BLaER1 treated with 17β-estradiol and CSF1 and Interleukin-3, amounts not matched to agents 10 nM and 100 nM (cell line): ENCODE measurements around the gene FZD10.

ENCODE experiments used
- H3K27ac ChIP-seq, 11 experiments: shearing (Covaris generic); formaldehyde crosslinking; 2 replicates each; pipeline ENCODE4 v1.8.1; 2022
- H3K27me3 ChIP-seq, 11 experiments: shearing (Covaris generic); formaldehyde crosslinking; 2 replicates each; pipeline ENCODE4 v1.8.1; 2022
- H3K36me3 ChIP-seq, 11 experiments: shearing (Covaris generic); formaldehyde crosslinking; 2 replicates each; pipeline ENCODE4 v1.8.1; 2022
- H3K4me1 ChIP-seq, 10 experiments: shearing (Covaris generic); formaldehyde crosslinking; 2 replicates each; pipeline ENCODE4 v1.8.1; 2022
- H3K4me2 ChIP-seq, 11 experiments: shearing (Covaris generic); formaldehyde crosslinking; 2 replicates each; pipeline ENCODE4 v1.8.1; 2022
- H3K4me3 ChIP-seq, 10 experiments: shearing (Covaris generic); formaldehyde crosslinking; 2 replicates each; pipeline ENCODE4 v1.8.1; 2022
- H3K9ac ChIP-seq, 11 experiments: shearing (Covaris generic); formaldehyde crosslinking; 2 replicates each; pipeline ENCODE4 v1.8.1; 2022
- H3K9me3 ChIP-seq, 11 experiments: shearing (Covaris generic); formaldehyde crosslinking; replicated peaks in 1 of 11; 2 replicates each; pipeline ENCODE4 v1.8.1; 2022
- H4K20me1 ChIP-seq, 11 experiments: shearing (Covaris generic); formaldehyde crosslinking; 2 replicates each; pipeline ENCODE4 v1.8.1; 2022
- Cebpa-rat ChIP-seq, 11 experiments: shearing (Covaris generic); IDR thresholded peaks; 2 replicates each; pipeline ENCODE4 v1.8.1; 2022

FZD10 gene

DNA sequence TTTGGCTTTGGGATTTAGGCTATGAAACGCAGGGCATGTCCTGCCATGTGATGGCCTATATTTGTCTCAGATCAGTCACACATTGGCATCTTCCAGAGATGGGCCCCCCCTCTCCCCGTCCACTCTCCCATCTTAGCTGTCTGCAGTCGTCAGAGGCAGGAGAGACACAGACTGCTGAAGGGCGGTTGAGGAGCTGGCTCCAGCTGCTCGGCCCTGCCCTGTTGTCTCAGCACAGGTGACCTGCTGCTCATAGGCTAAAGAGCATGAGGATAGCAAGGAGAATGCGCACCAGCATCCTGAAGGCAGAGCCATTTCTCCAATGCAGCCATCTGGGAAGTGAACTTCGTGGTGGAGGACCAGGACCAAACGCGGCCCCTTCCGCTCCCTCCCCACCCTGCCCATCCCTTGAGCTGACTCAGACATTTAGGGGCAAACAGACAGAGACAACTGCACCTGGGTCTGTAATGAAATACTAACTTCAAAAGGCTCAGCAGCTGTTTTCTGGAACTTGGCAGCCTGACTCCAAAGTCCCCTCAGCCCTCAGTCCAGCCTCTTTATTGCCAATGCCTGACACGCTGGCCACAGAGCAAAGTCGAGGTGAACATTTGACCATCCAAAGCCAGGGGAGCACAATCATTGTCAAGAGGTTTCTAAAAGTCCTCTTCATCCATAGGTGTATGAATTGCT lies 22.3 kb downstream of the FZD10 start:
- H3K27me3 ChIP-seq, result no peaks in the 10 kb centered on the region
- no peaks in the 10 kb centered on the region for H3K36me3 ChIP-seq
- H4K20me1 ChIP-seq, result no peaks in the 10 kb centered on the region
- H3K4me1 ChIP-seq, result peaks cover 0 to 7% (median 5%) of the 10 kb centered on the region in 10 experiments; a peak in 8 of 20 replicates
- no peak overlapping the region for H3K27ac ChIP-seq
- no peak overlapping the region for H3K9ac ChIP-seq
- no peak overlapping the region for H3K4me3 ChIP-seq
- no peak overlapping the region for H3K4me2 ChIP-seq
- TF ChIP-seq Cebpa-rat (IDR thresholded peaks at IDR 0.05), result no peak
- H3K9me3 ChIP-seq, result peaks cover 13 to 22% (median 17%) of the 10 kb centered on the region in 11 experiments; a peak in 18 of 22 replicates

DNA sequence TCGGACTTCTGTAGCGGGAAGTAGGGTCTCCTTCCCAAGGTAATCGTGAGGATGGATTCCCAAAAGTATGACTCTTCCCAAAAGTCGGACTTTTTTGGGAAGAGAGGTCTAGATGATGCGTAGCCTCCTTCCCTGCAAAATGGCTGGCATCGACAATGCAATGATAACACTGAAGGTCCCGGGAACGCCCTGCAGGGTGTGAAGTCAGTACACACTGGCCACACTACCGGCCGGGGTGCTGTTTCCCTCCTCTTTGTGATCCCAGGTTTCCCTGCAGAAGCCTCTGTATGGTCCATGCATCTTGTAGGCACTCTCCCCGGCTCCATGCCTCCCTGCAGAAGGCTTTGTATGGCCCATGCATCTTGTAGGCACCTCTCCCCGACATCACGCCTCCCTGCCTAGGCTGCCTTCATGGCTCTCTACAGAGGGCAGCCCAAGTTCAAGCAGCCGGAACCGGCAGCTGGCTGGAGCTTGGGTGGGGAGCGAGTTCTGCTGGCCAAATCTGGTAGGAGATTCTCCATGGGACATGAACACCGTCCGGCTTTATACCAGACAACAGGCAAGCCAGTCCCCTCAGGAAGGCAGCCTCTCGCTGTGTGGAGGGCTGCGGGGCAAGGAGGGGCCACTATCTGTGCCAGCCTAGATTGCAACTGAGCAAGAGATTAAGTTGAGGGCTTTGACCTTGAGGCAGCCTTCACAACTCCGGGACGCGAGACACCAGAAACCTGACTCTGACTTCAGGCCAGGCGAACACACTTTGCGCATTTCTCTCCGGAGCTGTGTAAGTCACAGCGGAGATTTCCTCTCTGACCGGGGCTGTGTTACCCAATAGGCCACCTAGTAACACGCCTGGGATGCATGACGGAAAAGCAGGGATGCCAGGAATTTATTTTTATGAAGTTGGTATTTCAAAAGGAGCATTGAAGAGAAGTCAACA lies 23.5 kb downstream of the FZD10 start:
- H3K4me1 ChIP-seq, result peaks cover 0 to 7% (median 5%) of the 10 kb centered on the region in 10 experiments; a peak in 8 of 20 replicates
- no peak overlapping the region for H3K27ac ChIP-seq
- no peak for TF ChIP-seq Cebpa-rat (IDR thresholded peaks at IDR 0.05)
- no peak overlapping the region for H3K9ac ChIP-seq
- H3K27me3 ChIP-seq, result no peaks in the 10 kb centered on the region
- H3K9me3 ChIP-seq, result peaks cover 13 to 22% (median 17%) of the 10 kb centered on the region in 11 experiments; a peak in 18 of 22 replicates
- H4K20me1 ChIP-seq, result no peaks in the 10 kb centered on the region
- H3K4me3 ChIP-seq, result no peak overlapping the region
- no peak overlapping the region for H3K4me2 ChIP-seq
- no peaks in the 10 kb centered on the region for H3K36me3 ChIP-seq

DNA sequence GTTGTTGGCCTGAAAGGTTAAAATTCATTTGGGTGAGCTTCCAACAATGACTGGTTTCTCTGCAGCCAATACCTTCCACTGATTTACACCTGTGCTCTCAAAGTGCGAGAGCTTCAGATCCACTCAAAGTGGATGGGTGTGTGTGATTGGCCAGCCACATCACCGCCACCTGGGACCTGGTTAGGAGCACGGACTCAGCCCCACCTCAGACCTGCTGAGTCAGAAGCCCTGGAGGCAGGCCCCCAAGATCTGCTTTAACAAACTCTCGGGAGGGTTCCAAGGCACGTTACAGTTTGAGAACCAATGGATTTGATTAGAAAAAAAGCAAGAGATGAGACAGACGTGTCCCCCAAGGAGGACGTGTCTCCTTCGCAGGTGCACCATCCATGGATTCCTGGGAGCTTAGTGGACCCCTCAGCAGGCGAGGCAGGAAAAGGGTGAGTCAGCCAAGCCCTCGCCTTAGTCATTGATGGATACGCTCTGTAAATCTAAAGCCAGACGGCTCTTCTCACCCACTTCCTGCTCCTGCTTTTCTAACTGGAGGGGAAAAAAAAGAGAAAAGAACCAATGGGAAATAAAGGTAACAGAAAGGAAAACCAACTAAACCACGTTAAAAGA lies 24.5 kb downstream of the FZD10 start:
- H3K27ac ChIP-seq, result no peak overlapping the region

DNA sequence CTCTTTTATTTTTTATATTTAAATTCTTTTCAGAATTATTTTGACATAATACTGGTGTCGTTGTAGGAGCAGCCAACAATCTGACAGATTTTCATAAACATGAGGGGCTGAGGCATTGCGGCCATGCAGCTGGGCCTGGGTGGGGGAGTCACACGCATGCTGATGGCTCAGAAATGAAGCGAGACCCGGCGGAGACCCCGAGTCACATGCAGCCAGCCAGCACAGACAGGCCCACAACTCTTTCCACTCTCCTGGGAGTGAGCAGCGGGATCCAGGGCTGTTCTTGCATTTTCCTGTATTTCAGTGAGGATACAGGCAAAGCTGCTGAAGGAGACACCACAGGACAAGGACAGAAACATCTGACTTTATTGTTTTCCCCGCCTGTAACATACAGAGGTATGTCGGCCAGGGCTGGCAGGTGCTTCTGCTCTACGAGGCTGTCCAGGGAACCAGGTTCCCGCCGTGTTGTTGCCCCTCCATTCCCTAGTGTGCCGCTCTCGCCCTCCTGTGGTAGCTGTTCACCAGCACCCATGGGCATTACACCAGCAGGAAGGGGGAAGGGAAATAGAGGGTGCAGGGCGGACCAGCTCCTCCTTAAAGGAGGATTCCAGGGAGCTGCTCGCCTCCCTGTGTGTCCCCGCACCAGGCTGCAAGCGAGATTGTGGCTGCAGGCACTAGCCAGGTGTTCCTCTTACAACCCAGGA lies 30.5 kb downstream of the FZD10 start:
- Histone ChIP-seq H3K4me1 (no peaks in the 10 kb centered on the region), H3K36me3 (no peaks in the 10 kb centered on the region), H3K9me3 (no peaks in the 10 kb centered on the region), H3K9ac (no peak overlapping the region), H3K27ac (no peak overlapping the region), H4K20me1 (no peaks in the 10 kb centered on the region), H3K4me2 (no peak overlapping the region), H3K27me3 (no peaks in the 10 kb centered on the region), H3K4me3 (no peak overlapping the region)
- no peak for TF ChIP-seq Cebpa-rat (IDR thresholded peaks at IDR 0.05)

More for the DNA sequence above, 24.5 kb downstream of the FZD10 start:
- peaks cover 0 to 7% (median 5%) of the 10 kb centered on the region in 10 experiments; a peak in 8 of 20 replicates for H3K4me1 ChIP-seq
- H3K4me3 ChIP-seq, result no peak overlapping the region
- peaks cover 8 to 14% (median 10%) of the 10 kb centered on the region in 11 experiments; a peak in 18 of 22 replicates for H3K9me3 ChIP-seq
- no peak overlapping the region for H3K9ac ChIP-seq
- no peaks in the 10 kb centered on the region for H4K20me1 ChIP-seq
- no peak for TF ChIP-seq Cebpa-rat (IDR thresholded peaks at IDR 0.05)
- peak overlapping the region in 7 of 11 experiments; percentile 2 to 40 (median 19); a peak in 6 of 22 replicates for H3K4me2 ChIP-seq
- no peaks in the 10 kb centered on the region for H3K27me3 ChIP-seq
- no peaks in the 10 kb centered on the region for H3K36me3 ChIP-seq

DNA sequence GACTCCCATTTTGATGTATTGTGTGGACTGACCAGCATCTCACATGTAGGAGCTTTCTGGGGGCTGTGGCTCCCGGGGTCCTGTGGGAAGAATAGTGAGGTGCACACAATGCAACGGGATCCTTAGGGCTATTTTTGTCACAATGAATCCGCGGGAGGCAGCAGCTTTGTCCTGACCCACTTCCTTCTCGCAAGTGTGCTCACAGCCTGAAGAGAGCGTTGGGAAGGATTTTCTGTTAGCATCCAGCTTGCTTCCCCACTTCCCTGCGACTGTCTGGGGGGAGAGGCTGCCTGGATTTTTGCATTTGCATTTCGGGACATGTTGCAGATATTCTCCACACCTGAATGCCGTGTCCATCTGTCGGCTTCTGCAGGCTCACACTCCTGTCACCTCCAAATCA lies 31.9 kb downstream of the FZD10 start:
- no peak for TF ChIP-seq Cebpa-rat (IDR thresholded peaks at IDR 0.05)
- Histone ChIP-seq H3K9ac (no peak overlapping the region), H3K36me3 (no peaks in the 10 kb centered on the region), H3K9me3 (no peaks in the 10 kb centered on the region), H3K4me2 (no peak overlapping the region), H4K20me1 (no peaks in the 10 kb centered on the region), H3K27me3 (no peaks in the 10 kb centered on the region), H3K4me1 (no peaks in the 10 kb centered on the region), H3K27ac (no peak overlapping the region), H3K4me3 (no peak overlapping the region)

DNA sequence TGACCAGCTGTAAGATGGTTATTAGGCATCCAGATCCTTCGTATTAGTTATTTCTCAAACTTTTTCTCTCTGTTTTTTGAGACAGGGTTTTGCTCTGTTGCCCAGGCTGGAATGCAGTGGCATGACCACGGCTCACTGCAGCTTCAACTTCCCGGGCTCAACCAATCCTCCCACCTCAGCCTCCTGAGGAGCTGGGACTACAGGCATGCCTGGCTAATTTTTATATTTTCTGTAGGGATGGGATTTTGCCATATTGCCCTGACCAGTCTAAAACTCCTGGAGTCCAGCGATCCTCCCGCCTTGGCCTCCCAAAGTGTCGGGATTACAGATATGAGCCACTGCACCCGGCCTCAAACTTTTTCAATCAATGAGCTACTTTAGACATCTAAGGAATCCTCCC lies 33.1 kb downstream of the FZD10 start:
- no peak overlapping the region for H3K4me3 ChIP-seq
- no peaks in the 10 kb centered on the region for H3K27me3 ChIP-seq
- no peak overlapping the region for H3K27ac ChIP-seq
- H3K4me1 ChIP-seq, result no peaks in the 10 kb centered on the region
- no peak for TF ChIP-seq Cebpa-rat (IDR thresholded peaks at IDR 0.05)
- no peaks in the 10 kb centered on the region for H3K9me3 ChIP-seq
- H3K36me3 ChIP-seq, result no peaks in the 10 kb centered on the region
- no peak overlapping the region for H3K4me2 ChIP-seq
- no peak overlapping the region for H3K9ac ChIP-seq
- H4K20me1 ChIP-seq, result no peaks in the 10 kb centered on the region

DNA sequence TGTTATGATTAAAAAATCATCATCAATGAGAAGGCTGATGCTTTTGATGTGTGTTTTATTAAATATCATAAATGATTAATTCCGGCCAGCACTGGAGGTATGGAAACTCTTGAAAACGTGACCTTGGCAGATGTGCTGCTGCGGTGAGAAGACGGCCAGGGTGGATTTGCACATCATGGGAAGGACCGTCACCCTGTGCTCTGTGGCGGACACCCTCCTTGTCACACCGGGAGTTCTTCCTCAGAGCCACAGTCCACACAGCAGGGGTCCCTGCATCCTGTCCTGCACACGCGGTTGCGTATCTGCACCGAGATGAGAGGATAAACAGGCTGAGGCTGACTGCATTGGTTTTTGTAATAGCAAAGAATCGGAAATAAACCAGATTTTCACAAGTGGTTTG lies 33.5 kb downstream of the FZD10 start:
- Histone ChIP-seq H3K9ac (no peak overlapping the region), H3K4me2 (no peak overlapping the region), H4K20me1 (no peaks in the 10 kb centered on the region), H3K9me3 (no peaks in the 10 kb centered on the region), H3K27me3 (no peaks in the 10 kb centered on the region), H3K27ac (no peak overlapping the region), H3K4me1 (no peaks in the 10 kb centered on the region), H3K36me3 (no peaks in the 10 kb centered on the region), H3K4me3 (no peak overlapping the region)
- no peak for TF ChIP-seq Cebpa-rat (IDR thresholded peaks at IDR 0.05)

DNA sequence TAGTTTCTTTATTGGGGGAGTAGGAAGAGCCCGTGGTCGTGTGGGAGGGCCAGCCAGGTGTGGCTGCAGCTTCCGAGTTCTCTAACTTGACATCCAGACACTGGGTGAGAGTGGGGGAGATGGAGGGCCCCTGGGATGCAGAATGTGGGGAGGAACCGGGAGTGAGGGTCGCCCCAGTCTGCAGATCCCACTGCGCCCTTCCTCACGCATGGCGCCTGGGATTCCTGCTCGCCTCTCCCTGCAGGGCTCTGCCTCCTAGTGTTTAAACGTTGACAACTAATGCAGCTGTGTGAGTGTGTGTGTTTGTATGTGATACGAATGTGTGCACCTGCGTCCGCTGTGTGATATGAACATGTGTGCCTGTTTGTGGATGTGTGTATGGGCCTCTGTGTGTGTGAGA lies 34.6 kb downstream of the FZD10 start:
- no peaks in the 10 kb centered on the region for H3K27me3 ChIP-seq
- TF ChIP-seq Cebpa-rat (IDR thresholded peaks at IDR 0.05), result no peak
- no peaks in the 10 kb centered on the region for H3K9me3 ChIP-seq
- H3K27ac ChIP-seq, result no peak overlapping the region
- H3K4me1 ChIP-seq, result no peaks in the 10 kb centered on the region
- H3K9ac ChIP-seq, result no peak overlapping the region
- no peaks in the 10 kb centered on the region for H3K36me3 ChIP-seq
- H3K4me3 ChIP-seq, result no peak overlapping the region
- no peaks in the 10 kb centered on the region for H4K20me1 ChIP-seq
- H3K4me2 ChIP-seq, result no peak overlapping the region
